G401.6 (cell line): Measurements from ENCODE around the gene SERBP1.
A peak's percentile ranks its signal among the peaks of the same experiment; 100 is the strongest.
"Not testable (repeated sequence)": the region's sequence is repeated elsewhere in the genome, so short reads cannot be mapped to it uniquely, and the experiment has no call there.

ENCODE experiments used
- FAIRE-seq: peaks from 2 replicates; lab custom pipeline; 2012; peaks lifted over from hg19 to GRCh38; lab: Jason Lieb, UNC

Gene SERBP1

GRCh38 chr1:67430358-67431155, at the start of gene SERBP1:
TSS of gene SERBP1 (minus strand) at chr1:67430402. CDS start at chr1:67430300, 102 bp downstream.
- peak; percentile 97 for FAIRE-seq

- no peak for FAIRE-seq
Observed at GRCh38 chr1:67479146-67479891, 49.1 kb upstream of the SERBP1 start.

GRCh38 chr1:67476906-67477305, 46.7 kb upstream of the SERBP1 start:
- FAIRE-seq: no peak

- FAIRE-seq: no peak
Observed at GRCh38 chr1:67476006-67476482, 45.8 kb upstream of the SERBP1 start.

DNA sequence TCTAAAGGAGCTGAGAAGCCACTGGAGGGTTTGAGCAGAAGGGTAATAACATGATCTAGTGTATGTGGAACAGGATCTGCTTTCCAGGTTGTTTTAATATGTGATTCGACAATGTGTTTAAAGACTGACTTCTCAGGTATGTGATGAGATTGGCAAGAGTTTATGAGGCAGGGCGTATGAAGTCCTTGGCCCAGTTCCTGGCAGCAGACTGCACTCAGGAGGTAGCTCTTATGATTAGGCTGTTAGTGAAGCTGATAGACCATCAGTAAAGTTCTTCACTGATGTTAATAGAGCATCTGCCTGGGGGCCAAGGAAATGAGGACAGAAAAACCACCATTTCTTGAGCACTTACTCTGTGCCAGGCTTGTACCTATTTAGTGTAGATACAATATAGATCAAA, 41.9 kb upstream of the SERBP1 start:
- FAIRE-seq: no peak

- no peak for FAIRE-seq
Observed at GRCh38 chr1:67469431-67469830, 39.2 kb upstream of the SERBP1 start.

DNA sequence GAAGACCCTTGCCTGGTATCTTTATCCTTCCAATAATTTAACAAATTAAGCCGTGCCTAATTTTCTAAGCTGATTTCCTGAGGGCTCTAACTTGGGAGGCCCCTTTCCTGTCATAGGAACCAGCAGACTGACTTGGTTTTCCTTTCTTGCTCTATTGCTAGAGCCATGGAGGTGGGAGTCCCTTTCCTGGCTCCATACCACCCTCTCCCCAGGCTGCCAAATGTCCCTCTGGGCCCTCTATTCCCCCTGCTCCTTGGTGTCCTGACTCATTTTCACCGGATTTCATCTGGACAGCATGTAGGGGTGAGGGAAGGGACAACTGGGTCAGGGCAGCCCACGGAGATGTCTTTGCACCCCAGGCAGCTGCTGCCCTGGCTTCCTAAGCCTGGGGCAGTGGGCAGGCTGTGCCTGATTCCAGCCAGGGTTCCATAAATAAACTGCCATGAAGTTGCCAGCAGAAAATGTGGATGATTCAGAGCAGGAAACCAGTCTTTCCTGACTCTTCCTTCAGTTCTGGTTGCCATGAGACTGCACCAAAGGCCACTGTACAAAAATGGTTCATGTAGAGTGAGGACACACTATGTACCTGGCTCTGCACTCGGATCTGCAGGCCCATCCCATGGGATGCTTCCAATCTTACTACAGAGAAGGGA, 38.0 kb upstream of the SERBP1 start:
- no peak for FAIRE-seq

GRCh38 chr1:67465375-67465774, 35.2 kb upstream of the SERBP1 start:
- FAIRE-seq: no peak

GRCh38 chr1:67464746-67465145, 34.5 kb upstream of the SERBP1 start:
- no peak for FAIRE-seq

DNA sequence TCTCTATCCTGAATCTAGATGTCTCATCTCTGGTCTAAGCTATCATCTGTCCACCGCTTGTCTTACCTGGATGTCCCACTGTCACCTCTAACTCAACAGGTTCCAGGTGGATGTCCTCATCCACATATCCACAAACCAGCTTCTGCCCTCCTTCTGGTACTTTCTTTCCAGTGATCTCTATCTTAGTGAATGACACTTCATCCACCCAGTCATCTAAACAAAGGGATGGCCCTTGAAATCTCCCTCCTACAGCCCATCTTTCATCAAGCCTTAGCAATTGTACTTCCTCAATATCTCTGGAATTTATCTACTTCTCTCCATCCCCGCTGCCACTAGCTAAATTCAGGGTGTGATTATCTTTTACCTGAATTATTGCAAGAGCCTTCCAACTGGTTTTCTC, 33.9 kb upstream of the SERBP1 start:
- no peak for FAIRE-seq

- no peak for FAIRE-seq
Observed at GRCh38 chr1:67463298-67463955, 33.2 kb upstream of the SERBP1 start.

DNA sequence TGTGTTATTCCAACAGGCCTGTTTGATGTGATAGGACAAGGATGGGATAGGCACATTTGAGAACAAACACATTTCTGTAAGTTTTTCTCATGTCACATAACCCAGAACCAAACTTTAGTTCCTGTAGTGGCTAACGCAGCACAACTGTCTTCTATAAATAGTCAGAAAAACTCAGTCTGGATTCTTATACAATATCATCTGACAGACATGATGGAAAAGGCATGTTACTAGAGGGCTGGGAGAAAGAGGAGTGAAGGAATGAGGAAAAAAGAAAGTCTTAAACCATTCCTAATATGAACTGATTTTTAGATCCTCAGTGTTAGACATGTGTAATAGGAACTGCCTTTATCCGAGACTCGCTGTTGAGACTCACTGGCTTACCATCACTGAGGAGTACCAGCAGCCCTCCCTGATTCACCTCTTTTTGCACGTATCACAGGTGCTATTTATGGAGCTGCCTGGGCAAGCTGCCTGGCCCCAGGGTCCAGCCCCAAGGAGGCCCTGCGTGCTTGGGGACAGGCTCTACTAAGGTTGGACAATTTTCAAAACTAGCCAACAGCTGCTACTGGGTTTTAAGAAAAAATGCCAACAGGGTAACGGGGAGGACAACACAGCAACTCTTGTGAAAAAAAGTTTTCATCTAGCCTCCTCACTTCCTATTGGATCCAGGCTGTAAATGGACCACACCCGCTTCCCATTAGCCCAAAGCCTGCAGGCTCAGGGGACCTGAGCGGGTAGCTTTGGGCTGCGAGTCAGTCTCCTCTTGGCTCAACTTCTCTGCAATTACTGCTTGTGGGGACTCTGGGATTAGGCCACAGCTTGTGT, 30.7 kb upstream of the SERBP1 start:
- FAIRE-seq: no peak

DNA sequence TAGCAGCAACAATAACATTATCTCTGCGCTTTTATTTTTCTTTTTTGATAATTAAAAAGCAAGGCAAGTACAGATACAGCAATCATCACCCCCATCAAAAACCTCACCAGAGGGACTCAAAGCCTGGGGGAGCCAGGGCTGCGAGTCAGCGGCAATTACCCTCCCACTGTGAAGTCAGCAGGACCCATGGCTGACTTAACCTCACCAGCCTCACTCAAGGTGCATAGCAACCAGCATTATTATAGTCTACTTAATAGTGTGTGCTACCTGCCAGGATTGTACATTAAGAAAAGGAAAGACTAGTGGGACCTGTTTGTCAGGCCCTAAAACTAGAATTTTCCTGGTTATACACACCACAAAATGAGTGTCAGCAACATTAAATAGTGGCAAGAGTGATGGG, 28.9 kb upstream of the SERBP1 start:
- no peak for FAIRE-seq

- FAIRE-seq: no peak
Observed at GRCh38 chr1:67458663-67459062, 28.5 kb upstream of the SERBP1 start.

GRCh38 chr1:67457247-67457646, 27.0 kb upstream of the SERBP1 start:
- FAIRE-seq: no peak

- FAIRE-seq: no peak
Observed at GRCh38 chr1:67451815-67452214, 21.6 kb upstream of the SERBP1 start.

GRCh38 chr1:67451356-67451755, 21.2 kb upstream of the SERBP1 start:
- no peak for FAIRE-seq

GRCh38 chr1:67446893-67447292, 16.7 kb upstream of the SERBP1 start:
- no peak for FAIRE-seq

- not testable (repeated sequence) for FAIRE-seq
Observed at GRCh38 chr1:67446014-67446413, 15.8 kb upstream of the SERBP1 start.

DNA sequence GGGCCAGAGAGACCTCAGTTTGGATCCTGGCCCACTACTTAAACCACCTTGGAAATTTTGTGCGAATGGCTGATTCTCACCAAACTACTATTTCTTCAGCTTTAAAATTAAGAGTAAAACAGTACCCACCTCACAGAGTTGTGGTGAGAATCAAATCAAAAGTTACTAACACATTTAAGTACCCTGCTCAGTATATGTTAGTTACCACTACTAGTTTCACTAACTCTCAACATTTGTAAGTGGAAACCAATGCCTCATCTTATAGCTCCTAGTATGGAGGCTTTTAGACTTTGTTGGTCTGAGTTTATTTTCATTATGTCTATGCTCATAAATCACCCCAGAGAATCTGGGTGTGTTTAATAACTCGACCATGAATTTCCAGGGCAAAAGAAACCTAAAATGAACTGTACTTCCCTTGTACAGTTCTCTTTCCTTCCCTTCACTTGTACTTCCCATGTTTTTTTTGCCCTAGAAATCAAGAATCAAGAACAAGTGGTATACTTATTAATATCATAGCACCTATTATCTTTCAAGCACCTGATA, 11.6 kb upstream of the SERBP1 start:
- no peak for FAIRE-seq

- no peak for FAIRE-seq
Observed at GRCh38 chr1:67441183-67441582, 11.0 kb upstream of the SERBP1 start.
